CD4-positive, alpha-beta memory T cell (primary cell): ENCODE results near the gene GSTM2. TPM values are rescaled to one million over a fixed set of nuclear protein-coding genes. Genes with fewer than 3 reads are reported as not detected.
A peak's percentile ranks its signal among the peaks of the same experiment; 100 is the strongest.

Source experiments
- CTCF ChIA-PET: fragments of 350-600 bp; sonication (Branson Sonifier 250); formaldehyde crosslinking; loops from one replicate; lab custom pipeline; 2021; ENCODE audit warnings: inconsistent platforms; ENCODE audit not compliant: partially characterized antibody; lab: Charles Lee
- POLR2A ChIA-PET: fragments of 350-600 bp; sonication (Branson Sonifier 250); formaldehyde crosslinking; loops from one replicate; lab custom pipeline; 2021; ENCODE audit not compliant: partially characterized antibody; lab: Charles Lee
- DNase-seq, 5 donors: peaks; one replicate each; pipeline versions ENCODE4 v3.0.0 to v3.0.0-alpha.2; 2020 to 2022; ENCODE audit warnings: mixed read lengths in 1 of 5
- H3K27ac ChIP-seq: one replicate; pipeline ENCODE4 v1.7.0; 2013; ENCODE audit warnings: low read depth, low read length
- H3K27me3 ChIP-seq: 2 replicates; pipeline ENCODE4 v1.7.0; 2013; ENCODE audit warnings: mild to moderate bottlenecking, low read length, moderate library complexity; ENCODE audit not compliant: insufficient read depth
- H3K36me3 ChIP-seq: 2 replicates; pipeline ENCODE4 v1.7.0; 2013; ENCODE audit warnings: mild to moderate bottlenecking, low read length, moderate library complexity; ENCODE audit not compliant: insufficient read depth
- H3K4me1 ChIP-seq: 2 replicates; pipeline ENCODE4 v1.7.0; 2013; ENCODE audit warnings: mild to moderate bottlenecking, low read length, moderate library complexity; ENCODE audit not compliant: insufficient read depth
- H3K4me3 ChIP-seq, 2 donors: one replicate each; pipeline ENCODE4 v1.7.0; 2013; ENCODE audit warnings: low read length in 2 of 2, mild to moderate bottlenecking in 1 of 2
- H3K9me3 ChIP-seq, 2 donors: one replicate each; pipeline ENCODE4 v1.7.0; 2013; ENCODE audit warnings: low read length in 2 of 2, control low read depth in 1 of 2; ENCODE audit not compliant: control insufficient read depth in 1 of 2
- H3K27ac Mint-ChIP-seq, 7 donors: one replicate each; pipeline ENCODE4 v1.8.0; 2020 to 2021; ENCODE audit warnings: mixed read lengths in 7 of 7, mild to moderate bottlenecking in 6 of 7, inconsistent platforms in 3 of 7, moderate library complexity in 3 of 7
- H3K27me3 Mint-ChIP-seq, 2 donors: one replicate each; pipeline ENCODE4 v1.8.0; 2020 to 2021; ENCODE audit warnings: mixed read lengths in 2 of 2
- H3K36me3 Mint-ChIP-seq, 2 donors: one replicate each; pipeline ENCODE4 v1.8.0; 2020 to 2021; ENCODE audit warnings: mixed read lengths in 2 of 2, inconsistent platforms in 1 of 2, mild to moderate bottlenecking in 1 of 2
- H3K4me1 Mint-ChIP-seq, 4 donors: one replicate each; pipeline ENCODE4 v1.8.0; 2020 to 2021; ENCODE audit warnings: mixed read lengths in 4 of 4, mild to moderate bottlenecking in 1 of 4
- H3K4me3 Mint-ChIP-seq, 8 donors: one replicate each; pipeline ENCODE4 v1.8.0; 2020 to 2021; ENCODE audit warnings: mixed read lengths in 8 of 8, mild to moderate bottlenecking in 7 of 8, moderate library complexity in 6 of 8, inconsistent platforms in 3 of 8
- H3K9me3 Mint-ChIP-seq, 8 donors: one replicate each; pipeline ENCODE4 v1.8.0; 2020 to 2021; ENCODE audit warnings: mixed read lengths in 8 of 8, mild to moderate bottlenecking in 5 of 8, inconsistent platforms in 3 of 8, moderate library complexity in 1 of 8
- intact Hi-C: fragments of 100-400 bp; cut with micrococcal nuclease; formaldehyde crosslinking; loops from one replicate; pipeline ENCODE4 v1.15.1; 2023
- polyA plus RNA-seq, 2 donors: library from polyadenylated mRNA; unstranded; fragments of 300-500 nt; fragmentation: Illumina TruSeq; gene quantifications; one replicate each; pipeline ENCODE4 v1.2.3, GENCODE V29; 2021
- total RNA-seq, 2 experiments: library from RNA; stranded (reverse); gene quantifications; one replicate each; pipeline ENCODE4 v1.2.3, GENCODE V29; 2021

Gene GSTM2
- total and polyA plus RNA-seq, 4 experiments from 2014 or later, result 11.8 to 31.4 (median 22.5) TPM

DNA sequence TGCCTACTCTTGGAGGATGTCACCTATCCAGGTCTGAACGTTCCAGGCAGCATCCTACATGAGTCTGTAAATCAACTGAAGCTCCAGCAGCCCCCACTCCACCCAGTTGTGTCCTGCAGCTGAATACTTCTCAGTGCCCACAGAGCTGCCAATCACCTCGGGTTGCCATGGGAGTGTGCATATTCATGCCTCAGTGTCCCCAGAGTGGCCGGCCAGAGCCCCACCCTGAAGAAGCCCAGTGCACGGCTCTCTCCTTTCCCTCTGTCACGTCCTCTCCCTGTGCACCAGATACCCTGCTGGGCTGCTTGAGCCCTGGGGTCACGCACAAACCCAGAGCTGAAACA, 28.0 kb upstream of the GSTM2 start:
- Mint-ChIP-seq H3K36me3 (no peaks in the 10 kb centered on the region), H3K27me3 (peaks cover 0 to 2% of the 10 kb centered on the region in 2 donors), H3K27ac (peak overlapping the region in 4 of 7 donors; percentile 8 to 66 (median 59)), H3K4me3 (no peak overlapping the region), H3K4me1 (peaks cover 7 to 24% (median 15%) of the 10 kb centered on the region in 4 donors), H3K9me3 (no peaks in the 10 kb centered on the region)
- Histone ChIP-seq H3K9me3 (no peaks in the 10 kb centered on the region), H3K4me1 (peaks cover 22% of the 10 kb centered on the region), H3K4me3 (no peak overlapping the region), H3K27ac (no peak overlapping the region), H3K36me3 (no peaks in the 10 kb centered on the region), H3K27me3 (no peaks in the 10 kb centered on the region)
- CTCF ChIA-PET, result interaction anchor here (0.7 to 20.3 kb wide), 62 partner anchors 9 to 412 kb away, joined by 3 to 394 read pairs (median 5); partner anchors contain the start of genes AHCYL1, AMPD2, CYB561D1 and GNAI3
- POLR2A ChIA-PET, result interaction anchor here (0.6 to 6.0 kb wide), 8 partner anchors 16 to 344 kb away, joined by 3 to 41 read pairs (median 8); partner anchors contain the start of genes AHCYL1, AMPD2, GNAI3 and GNAT2
- peak in 1 of 5 donors; percentile 19 for DNase-seq
- intact Hi-C loops, result loop anchor here (1.0 to 5.0 kb wide), 3 partner anchors 94 to 822 kb away; partner anchors contain the start of gene CSF1

GRCh38 chr1:109640285-109640865, 27.5 kb upstream of the GSTM2 start:
- Histone ChIP-seq H3K4me1 (peaks cover 17% of the 10 kb centered on the region), H3K4me3 (no peak overlapping the region), H3K27ac (no peak overlapping the region), H3K9me3 (no peaks in the 10 kb centered on the region), H3K36me3 (no peaks in the 10 kb centered on the region), H3K27me3 (no peaks in the 10 kb centered on the region)
- DNase-seq, result peak; percentile 77 to 85 (median 79)
- no peaks in the 10 kb centered on the region for H3K36me3 Mint-ChIP-seq
- ChIA-PET CTCF (interaction anchor here (0.7 to 20.3 kb wide), 69 partner anchors 9 to 406 kb away, joined by 3 to 394 read pairs (median 4); partner anchors contain the start of genes AHCYL1, AMPD2, CYB561D1 and GNAI3), POLR2A (interaction anchor here (0.6 to 6.0 kb wide), 12 partner anchors 15 to 394 kb away, joined by 3 to 41 read pairs (median 4); partner anchors contain the start of genes AHCYL1, AMPD2, GNAI3 and GNAT2)
- H3K9me3 Mint-ChIP-seq, result no peaks in the 10 kb centered on the region
- H3K4me1 Mint-ChIP-seq, result peaks cover 4 to 19% (median 11%) of the 10 kb centered on the region in 4 donors
- peak overlapping the region in 4 of 7 donors; percentile 8 to 66 (median 59) for H3K27ac Mint-ChIP-seq
- H3K27me3 Mint-ChIP-seq, result peaks cover 2% of the 10 kb centered on the region in 2 donors
- H3K4me3 Mint-ChIP-seq, result peak overlapping the region in 1 of 8 donors; percentile 3
- intact Hi-C loops, result loop anchor here (1.0 to 5.0 kb wide), 3 partner anchors 94 to 822 kb away; partner anchors contain the start of gene CSF1

- intact Hi-C loops, result loop anchor here (5.0 kb wide), 2 partner anchors 271 to 821 kb away; partner anchors contain the start of gene CSF1
- Mint-ChIP-seq H3K27me3 (peaks cover 2% of the 10 kb centered on the region in 2 donors), H3K9me3 (no peaks in the 10 kb centered on the region), H3K36me3 (no peaks in the 10 kb centered on the region), H3K4me1 (peaks cover 4 to 14% (median 8%) of the 10 kb centered on the region in 4 donors), H3K4me3 (no peak overlapping the region), H3K27ac (no peak overlapping the region)
- Histone ChIP-seq H3K4me3 (no peak overlapping the region), H3K36me3 (no peaks in the 10 kb centered on the region), H3K27me3 (no peaks in the 10 kb centered on the region), H3K4me1 (peaks cover 14% of the 10 kb centered on the region), H3K27ac (no peak overlapping the region), H3K9me3 (no peaks in the 10 kb centered on the region)
- DNase-seq, result peak in 1 of 5 donors; percentile 30
- ChIA-PET POLR2A (interaction anchor here (0.7 to 6.0 kb wide), 9 partner anchors 14 to 343 kb away, joined by 3 to 41 read pairs (median 7); partner anchors contain the start of genes AHCYL1, AMPD2, GNAI3 and GNAT2), CTCF (interaction anchor here (0.7 to 20.3 kb wide), 45 partner anchors 8 to 405 kb away, joined by 3 to 394 read pairs (median 7); partner anchors contain the start of genes AHCYL1, AMPD2, CYB561D1 and GNAI3)
These were observed 26.6 kb upstream of the GSTM2 start for GRCh38 chr1:109641078-109641740.

DNA sequence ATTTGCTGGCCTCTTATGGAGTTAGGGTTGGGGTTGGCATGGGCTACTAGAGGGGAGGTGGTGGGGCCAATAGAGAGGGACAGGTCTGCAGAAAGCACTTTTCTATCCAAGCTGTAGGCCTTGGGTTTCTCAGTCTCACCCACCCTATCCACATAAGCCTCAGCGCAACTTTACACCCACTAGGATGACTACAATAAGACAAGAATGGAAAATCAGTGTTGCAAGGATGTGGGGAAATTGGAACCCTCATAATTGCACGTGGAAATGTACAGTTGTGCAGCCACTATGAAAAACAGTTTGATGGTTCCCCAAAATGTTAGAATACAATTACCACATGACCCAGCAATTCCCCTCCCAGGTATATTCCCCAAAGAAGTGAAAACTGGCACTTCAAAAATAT, 26.0 kb upstream of the GSTM2 start:
- no peak overlapping the region for H3K27ac Mint-ChIP-seq
- H3K27me3 Mint-ChIP-seq, result peaks cover 2% of the 10 kb centered on the region in 2 donors
- intact Hi-C loops, result loop anchor here (5.0 kb wide), 2 partner anchors 270 to 820 kb away; partner anchors contain the start of gene CSF1
- ChIA-PET CTCF (interaction anchor here (1.2 to 20.3 kb wide), 16 partner anchors 7 to 343 kb away, joined by 3 to 394 read pairs (median 22); partner anchors contain the start of genes AHCYL1, AMPD2, GNAI3 and GNAT2), POLR2A (no interaction called here)
- H3K4me1 Mint-ChIP-seq, result peaks cover 4 to 14% (median 8%) of the 10 kb centered on the region in 4 donors
- DNase-seq, result no peak
- no peak overlapping the region for H3K4me3 Mint-ChIP-seq
- Histone ChIP-seq H3K4me1 (peaks cover 14% of the 10 kb centered on the region), H3K27ac (no peak overlapping the region), H3K36me3 (no peaks in the 10 kb centered on the region), H3K9me3 (no peaks in the 10 kb centered on the region), H3K27me3 (no peaks in the 10 kb centered on the region), H3K4me3 (no peak overlapping the region)
- no peaks in the 10 kb centered on the region for H3K9me3 Mint-ChIP-seq
- H3K36me3 Mint-ChIP-seq, result no peaks in the 10 kb centered on the region

DNA sequence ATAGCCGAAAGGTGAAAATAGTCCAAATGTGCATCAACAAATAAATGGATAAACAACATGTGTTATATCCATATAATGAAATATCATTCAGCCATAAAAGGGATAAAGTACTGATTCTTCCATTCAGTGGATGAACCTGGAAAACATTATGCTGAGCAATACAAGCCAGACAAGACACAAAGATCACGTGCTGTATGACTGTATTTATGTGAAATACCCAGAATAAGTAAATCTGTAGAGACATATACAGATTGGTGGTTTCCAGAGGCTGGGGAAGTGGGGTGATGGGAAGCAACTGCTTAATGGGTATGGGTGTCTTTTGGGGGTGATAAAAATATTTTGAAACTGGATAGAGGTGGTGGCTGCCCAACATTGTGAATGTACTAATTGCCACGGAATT, 25.2 kb upstream of the GSTM2 start:
- Mint-ChIP-seq H3K36me3 (no peaks in the 10 kb centered on the region), H3K9me3 (no peaks in the 10 kb centered on the region), H3K27ac (peak overlapping the region in 2 of 7 donors; percentile 17 to 47), H3K4me3 (no peak overlapping the region), H3K4me1 (peaks cover 4 to 14% (median 8%) of the 10 kb centered on the region in 4 donors), H3K27me3 (peaks cover 2% of the 10 kb centered on the region in 2 donors)
- Histone ChIP-seq H3K4me1 (peaks cover 14% of the 10 kb centered on the region), H3K9me3 (no peaks in the 10 kb centered on the region), H3K36me3 (no peaks in the 10 kb centered on the region), H3K4me3 (no peak overlapping the region), H3K27ac (no peak overlapping the region), H3K27me3 (no peaks in the 10 kb centered on the region)
- no peak for DNase-seq
- ChIA-PET CTCF (interaction anchor here (1.0 to 20.3 kb wide), 12 partner anchors 7 to 342 kb away, joined by 3 to 394 read pairs (median 12); partner anchors contain the start of genes AHCYL1, AMPD2, GNAI3 and GNAT2), POLR2A (interaction anchor here (0.9 to 1.0 kb wide), 2 partner anchors 94 to 342 kb away, joined by 3 to 4 read pairs; partner anchors contain the start of genes AHCYL1 and GNAI3)
- intact Hi-C loops, result loop anchor here (1.0 to 5.0 kb wide), 6 partner anchors 94 to 820 kb away; partner anchors contain the start of genes AHCYL1, CSF1 and GNAI3

- no peaks in the 10 kb centered on the region for H3K27me3 ChIP-seq
- DNase-seq, result peak; percentile 75 to 83 (median 79)
- H3K4me3 ChIP-seq, result no peak overlapping the region
- Mint-ChIP-seq H3K27me3 (peaks cover 2% of the 10 kb centered on the region in 2 donors), H3K4me1 (peaks cover 4 to 14% (median 8%) of the 10 kb centered on the region in 4 donors), H3K9me3 (no peaks in the 10 kb centered on the region), H3K36me3 (no peaks in the 10 kb centered on the region), H3K4me3 (no peak overlapping the region), H3K27ac (peak overlapping the region in 1 of 7 donors; percentile 42)
- POLR2A ChIA-PET, result interaction anchor here (0.9 to 1.2 kb wide), 4 partner anchors 15 to 341 kb away, joined by 3 to 4 read pairs (median 3); partner anchors contain the start of genes AHCYL1 and GNAI3
- no peaks in the 10 kb centered on the region for H3K36me3 ChIP-seq
- H3K27ac ChIP-seq, result no peak overlapping the region
- intact Hi-C loops, result loop anchor here (1.0 to 5.0 kb wide), 6 partner anchors 95 to 819 kb away; partner anchors contain the start of genes AHCYL1, CSF1 and GNAI3
- H3K9me3 ChIP-seq, result no peaks in the 10 kb centered on the region
- CTCF ChIA-PET, result interaction anchor here (0.7 to 20.3 kb wide), 14 partner anchors 8 to 341 kb away, joined by 3 to 394 read pairs (median 4); partner anchors contain the start of genes AHCYL1, GSTM4 and MYBPHL
- peaks cover 14% of the 10 kb centered on the region for H3K4me1 ChIP-seq
These were observed 24.2 kb upstream of the GSTM2 start for GRCh38 chr1:109643385-109644230.
